ENCODE measurements around the gene MED20. TPM values are rescaled to one million over a fixed set of nuclear protein-coding genes. Genes with fewer than 3 reads are reported as not detected.

Gene MED20
- total and polyA plus RNA-seq, 10 of the 15 experiments (the other 5 are each of a cell fraction or from before 2014, with no cell fraction given), result 13.4 to 24.8 (median 17.9) TPM

GRCh38 chr6:41892921-41893564 is 27.9 kb downstream of the MED20 start (continued):
- no peak for TF ChIP-seq ZBTB40 (IDR thresholded peaks at IDR 0.05; ENCODE audit: borderline replicate concordance)

- FAIRE-seq (no peak), ATAC-seq (no peak), DNase-seq (ENCODE audit: low read depth, low spot score) (no peak)
- Histone ChIP-seq H3K27me3 (replicated peaks in 1 of 2; ENCODE audit: control insufficient read depth in 2 of 2, insufficient read depth in 2 of 2, low read length in 1 of 2) (no peaks in the 10 kb centered on the region), H3K36me3 (ENCODE audit: control insufficient read depth in 2 of 2, insufficient read depth in 2 of 2, low read length in 1 of 2) (no peaks in the 10 kb centered on the region), H3K4me1 (ENCODE audit: control insufficient read depth, insufficient read depth, low read length) (no peaks in the 10 kb centered on the region), H3K9ac (ENCODE audit: control insufficient read depth, insufficient read depth, low read length) (no peak overlapping the region), H2AFZ (ENCODE audit: control insufficient read depth, low read depth, low read length) (no peak overlapping the region), H4K20me1 (ENCODE audit: control insufficient read depth, insufficient read depth) (no peaks in the 10 kb centered on the region), H3K9me3 (replicated peaks; ENCODE audit: control insufficient read depth, insufficient read depth, low read length) (no peaks in the 10 kb centered on the region), H3K4me2 (ENCODE audit: control insufficient read depth, insufficient read depth) (no peak overlapping the region), H3K79me2 (ENCODE audit: control insufficient read depth, insufficient read depth, low read length) (no peaks in the 10 kb centered on the region), H3K4me3 (no peak overlapping the region), H3K27ac (ENCODE audit: control insufficient read depth, insufficient read depth) (no peak overlapping the region)
- intact Hi-C loops (cut with micrococcal nuclease; ENCODE audit: unreplicated experiment), result no loop called here
- ChIA-PET CTCF (interaction anchor here (0.6 to 1.2 kb wide), 6 partner anchors 9 to 77 kb away, joined by 3 to 5 read pairs (median 4); partner anchors contain the start of genes BYSL and MED20), SMC1A (ENCODE audit: uncharacterized antibody, unreplicated experiment) (interaction anchor here (1.2 kb wide), 1 partner anchor 10 kb away, joined by 3 read pairs; no protein-coding TSS in a partner anchor), POLR2A (interaction anchor here (0.5 to 1.2 kb wide), 5 partner anchors 13 to 1167 kb away, joined by 3 to 5 read pairs (median 4); no protein-coding TSS in a partner anchor), RAD21 (ENCODE audit: unreplicated experiment) (no interaction called here)
- in situ Hi-C loops (cut with MboI), result no loop called here
- 58% methylated on average over 4 of the region's 4 CpGs for WGBS (ENCODE audit: insufficient coverage, insufficient replicate concordance, low lambda C conversion rate, missing lambda C conversion rate)
- no TSS peak for BruUV-seq (replicated peaks)
- TF ChIP-seq TBL1XR1 (IDR thresholded peaks at IDR 0.05; ENCODE audit: low read depth, low read length) (no peak), TCF7 (IDR thresholded peaks at IDR 0.05; ENCODE audit: borderline replicate concordance) (no peak), MAX (IDR thresholded peaks at IDR 0.05; ENCODE audit: low read depth, low read length) (no peak), KLF5 (IDR thresholded peaks at IDR 0.05; ENCODE audit: partially characterized antibody) (no peak), ZNF592 (IDR thresholded peaks at IDR 0.05) (no peak), IRF3 (IDR thresholded peaks at IDR 0.05) (no peak), POU2F2 (IDR thresholded peaks at IDR 0.05; ENCODE audit: borderline replicate concordance, low read depth, low read length) (no peak)
Measured at GRCh38 chr6:41887331-41887751, 33.6 kb downstream of the MED20 start.

All from GM12878 (cell line).